Smooth muscle cell (in vitro differentiated cells): Measurements from ENCODE around the gene ATP6V0E1. TPM values are rescaled to one million over a fixed set of nuclear protein-coding genes. Genes with fewer than 3 reads are reported as not detected.

Experiments
- DNase-seq: peaks from one replicate; lab custom pipeline; 2025; ENCODE audit not compliant: unreplicated experiment; lab: John Stamatoyannopoulos, UW
- H2AFZ ChIP-seq: fragments of 200-600 bp; sonication (generic); 2 replicates; pipeline ENCODE4 v1.6.0; 2016; ENCODE audit warnings: antibody characterized with exemption, low read depth, mild to moderate bottlenecking
- H3F3A ChIP-seq: fragments of 200-600 bp; sonication (generic); 2 replicates; pipeline ENCODE4 v1.6.0; 2017; ENCODE audit warnings: antibody characterized with exemption, low read depth
- H3K27ac ChIP-seq: fragments of 200-600 bp; sonication (generic); 2 replicates; pipeline ENCODE4 v1.5.1; 2016; ENCODE audit warnings: low read depth, mild to moderate bottlenecking
- H3K27me3 ChIP-seq: fragments of 200-600 bp; sonication (generic); 2 replicates; pipeline ENCODE4 v1.6.1; 2016; ENCODE audit warnings: low read depth, mild to moderate bottlenecking
- H3K36me3 ChIP-seq: fragments of 200-600 bp; sonication (generic); 2 replicates; pipeline ENCODE4 v1.5.1; 2016; ENCODE audit warnings: low read depth
- H3K4me1 ChIP-seq: fragments of 200-600 bp; sonication (generic); 2 replicates; pipeline ENCODE4 v1.5.1; 2016; ENCODE audit warnings: low read depth
- H3K4me2 ChIP-seq: fragments of 200-600 bp; sonication (generic); 2 replicates; pipeline ENCODE4 v1.6.0; 2016; ENCODE audit warnings: mild to moderate bottlenecking
- H3K4me3 ChIP-seq: fragments of 200-600 bp; sonication (generic); 2 replicates; pipeline ENCODE4 v1.5.1; 2016; ENCODE audit warnings: mild to moderate bottlenecking
- H3K79me2 ChIP-seq: fragments of 200-600 bp; sonication (generic); 2 replicates; pipeline ENCODE4 v1.6.0; 2016; ENCODE audit warnings: low read depth, mild to moderate bottlenecking
- H3K9ac ChIP-seq: fragments of 200-600 bp; sonication (generic); 2 replicates; pipeline ENCODE4 v1.6.0; 2016; ENCODE audit warnings: low read depth
- H3K9me3 ChIP-seq: fragments of 200-600 bp; sonication (generic); replicated peaks from 2 replicates; pipeline ENCODE4 v1.5.1; 2016; ENCODE audit warnings: low read depth
- H4K20me1 ChIP-seq: fragments of 200-600 bp; sonication (generic); 2 replicates; pipeline ENCODE4 v1.6.0; 2016; ENCODE audit warnings: low read depth
- WGBS: methylation state at CpG from one replicate; pipeline ENCODE4 v1.1.7; 2016; ENCODE audit warnings: low lambda C conversion rate; 5-methylcytosine and 5-hydroxymethylcytosine counted together
- polyA plus RNA-seq: library from polyadenylated mRNA; unstranded; fragments of >200 nt; fragmentation: Nextera tagmentation; extraction: Ambion mirVana; gene quantifications from 2 replicates; pipeline ENCODE4 v1.2.1, GENCODE V29; 2016
- total RNA-seq: library from RNA; depleted of rRNA; stranded (reverse); fragments of >200 nt; gene quantifications from 2 replicates; pipeline ENCODE4 v1.2.3, GENCODE V29; 2014
- TF ChIP-seq, protein P1 (sequence below): fragments of 200-600 bp; sonication (generic); IDR thresholded peaks from 2 replicates; pipeline ENCODE4 v1.5.1; 2017; ENCODE audit warnings: borderline replicate concordance, mild to moderate bottlenecking, antibody characterized with exemption; ENCODE audit not compliant: insufficient read depth, poor library complexity, severe bottlenecking

The ATP6V0E1 gene
- total and polyA plus RNA-seq, 2 experiments from 2014 or later = 247 to 431 TPM

DNA sequence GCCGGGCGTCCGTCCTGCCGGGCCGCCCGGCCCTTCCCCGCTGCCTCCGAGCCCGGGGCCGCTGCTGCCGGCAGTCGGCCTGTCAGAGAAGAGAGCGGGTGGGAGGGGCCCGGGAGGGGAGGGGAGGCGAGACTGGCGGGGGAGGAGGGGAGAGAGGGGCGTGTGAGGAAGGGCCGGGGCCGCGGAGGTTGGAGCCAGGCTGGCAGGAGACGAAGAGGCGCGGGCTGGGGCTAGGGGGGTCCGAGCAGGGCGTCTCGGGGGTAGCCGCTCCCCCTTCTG lies 73.2 kb downstream of the ATP6V0E1 start:
- no CpG with 5 or more reads among the region's 27 CpGs for WGBS

DNA sequence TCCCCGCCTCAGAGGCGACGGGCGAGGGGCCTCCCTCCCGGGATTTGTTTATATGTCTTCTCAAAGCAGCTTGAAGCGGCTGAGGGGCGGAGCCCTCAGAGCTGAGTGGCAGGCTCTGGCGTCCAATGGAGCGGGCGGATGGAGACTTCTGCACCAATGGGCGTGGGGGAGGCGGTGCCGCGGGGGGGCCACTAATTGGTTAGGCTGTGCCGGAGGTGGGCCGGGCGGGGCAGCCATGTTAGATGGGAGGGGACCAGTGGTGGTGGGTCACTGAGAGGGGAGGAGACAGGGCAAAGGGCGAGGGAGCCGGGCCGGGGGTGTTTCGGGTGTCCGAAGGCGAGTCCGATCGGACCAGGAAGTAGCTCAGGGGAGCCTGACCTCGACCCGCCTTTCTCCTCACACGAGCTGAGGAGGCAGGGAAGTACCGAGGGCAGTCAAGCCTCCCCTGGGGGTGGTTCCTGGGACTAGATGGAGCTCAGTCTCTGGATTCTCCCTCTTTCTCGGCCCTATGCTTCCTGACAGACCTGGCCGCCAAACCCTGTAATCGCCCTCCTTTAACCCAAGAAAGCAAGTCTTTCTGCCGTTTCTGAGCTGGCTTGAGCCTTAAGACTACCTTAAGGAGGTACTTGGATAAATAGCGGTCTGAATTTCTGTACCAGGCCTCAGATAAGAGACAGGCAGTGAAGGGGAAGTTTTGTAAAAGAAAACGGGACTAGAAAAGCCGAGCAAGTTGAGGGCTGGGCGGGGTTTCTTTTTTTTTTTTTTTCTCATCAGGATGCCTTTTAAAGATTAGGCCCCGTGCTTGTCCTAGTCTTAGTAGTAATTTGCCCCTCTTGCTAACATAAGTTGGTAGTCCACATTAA lies 73.7 kb downstream of the ATP6V0E1 start:
- Histone ChIP-seq H3K36me3 (no peaks in the 10 kb centered on the region), H4K20me1 (peaks cover 10% of the 10 kb centered on the region), H3K4me2 (peak overlapping the region; percentile 89), H3K9me3 (no peaks in the 10 kb centered on the region), H3K4me3 (peak overlapping the region; percentile 99), H3K9ac (peak overlapping the region; percentile 99), H2AFZ (peak overlapping the region; percentile 93), H3K27me3 (no peaks in the 10 kb centered on the region), H3K27ac (peak overlapping the region; percentile 98), H3K79me2 (peaks cover 32% of the 10 kb centered on the region), H3F3A (no peaks in the 10 kb centered on the region), H3K4me1 (peaks cover 6% of the 10 kb centered on the region)
- TF ChIP-seq, protein P1, sequence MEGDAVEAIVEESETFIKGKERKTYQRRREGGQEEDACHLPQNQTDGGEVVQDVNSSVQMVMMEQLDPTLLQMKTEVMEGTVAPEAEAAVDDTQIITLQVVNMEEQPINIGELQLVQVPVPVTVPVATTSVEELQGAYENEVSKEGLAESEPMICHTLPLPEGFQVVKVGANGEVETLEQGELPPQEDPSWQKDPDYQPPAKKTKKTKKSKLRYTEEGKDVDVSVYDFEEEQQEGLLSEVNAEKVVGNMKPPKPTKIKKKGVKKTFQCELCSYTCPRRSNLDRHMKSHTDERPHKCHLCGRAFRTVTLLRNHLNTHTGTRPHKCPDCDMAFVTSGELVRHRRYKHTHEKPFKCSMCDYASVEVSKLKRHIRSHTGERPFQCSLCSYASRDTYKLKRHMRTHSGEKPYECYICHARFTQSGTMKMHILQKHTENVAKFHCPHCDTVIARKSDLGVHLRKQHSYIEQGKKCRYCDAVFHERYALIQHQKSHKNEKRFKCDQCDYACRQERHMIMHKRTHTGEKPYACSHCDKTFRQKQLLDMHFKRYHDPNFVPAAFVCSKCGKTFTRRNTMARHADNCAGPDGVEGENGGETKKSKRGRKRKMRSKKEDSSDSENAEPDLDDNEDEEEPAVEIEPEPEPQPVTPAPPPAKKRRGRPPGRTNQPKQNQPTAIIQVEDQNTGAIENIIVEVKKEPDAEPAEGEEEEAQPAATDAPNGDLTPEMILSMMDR = no peak
- DNase-seq = peak; percentile 97
- 0% methylated on average over 32 of the region's 38 CpGs for WGBS

More for the DNA sequence above, 73.2 kb downstream of the ATP6V0E1 start:
- Histone ChIP-seq H3K36me3 (no peaks in the 10 kb centered on the region), H3K4me2 (peak overlapping the region; percentile 89), H3K27ac (peak overlapping the region; percentile 98), H2AFZ (peak overlapping the region; percentile 83), H3K4me1 (peaks cover 6% of the 10 kb centered on the region), H3K9ac (peak overlapping the region; percentile 99), H3K79me2 (peaks cover 29% of the 10 kb centered on the region), H3K4me3 (peak overlapping the region; percentile 99), H4K20me1 (peaks cover 7% of the 10 kb centered on the region), H3K27me3 (no peaks in the 10 kb centered on the region), H3F3A (no peaks in the 10 kb centered on the region), H3K9me3 (no peaks in the 10 kb centered on the region)
- DNase-seq = no peak
- TF ChIP-seq, protein P1 = no peak

DNA sequence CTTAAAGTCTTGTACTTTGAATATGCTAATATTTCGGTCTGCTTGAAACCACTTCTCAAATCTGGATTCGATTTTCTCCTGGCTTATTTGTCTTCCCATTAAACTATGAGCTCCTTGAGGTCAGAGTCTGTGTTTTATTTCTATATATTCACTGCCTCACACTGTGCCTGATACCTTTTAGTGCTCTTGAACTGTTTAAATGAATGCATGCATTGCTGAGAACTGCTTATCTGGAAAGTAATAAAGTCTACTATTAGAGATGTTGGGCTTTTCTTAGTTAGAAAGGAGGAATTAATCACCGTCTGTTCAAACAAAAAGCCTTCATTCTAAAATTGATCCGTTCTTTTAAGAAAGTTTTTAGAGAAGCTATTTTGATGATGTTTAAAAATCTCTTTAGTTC lies 78.6 kb downstream of the ATP6V0E1 start:
- Histone ChIP-seq H3K9me3 (no peaks in the 10 kb centered on the region), H3K4me2 (no peak overlapping the region), H3K27ac (no peak overlapping the region), H3K4me3 (no peak overlapping the region), H3K36me3 (no peaks in the 10 kb centered on the region), H3K9ac (no peak overlapping the region), H3K4me1 (peaks cover 6% of the 10 kb centered on the region), H3K79me2 (peaks cover 34% of the 10 kb centered on the region), H2AFZ (no peak overlapping the region), H3K27me3 (no peaks in the 10 kb centered on the region), H3F3A (no peaks in the 10 kb centered on the region), H4K20me1 (peaks cover 37% of the 10 kb centered on the region)
- DNase-seq = no peak
- TF ChIP-seq, protein P1 = no peak
- WGBS = 94% methylated on average over 4 of the region's 4 CpGs

- no peak overlapping the region for H3K4me3 ChIP-seq
- peaks cover 24% of the 10 kb centered on the region for H3K79me2 ChIP-seq
- no peak overlapping the region for H3K27ac ChIP-seq
- no peak for DNase-seq
- no peak overlapping the region for H2AFZ ChIP-seq
- H4K20me1 ChIP-seq = peaks cover 61% of the 10 kb centered on the region
- H3K36me3 ChIP-seq = no peaks in the 10 kb centered on the region
- TF ChIP-seq, protein P1 = no peak
- no peaks in the 10 kb centered on the region for H3K27me3 ChIP-seq
- H3K4me1 ChIP-seq = no peaks in the 10 kb centered on the region
- no peak overlapping the region for H3K4me2 ChIP-seq
- no peaks in the 10 kb centered on the region for H3K9me3 ChIP-seq
- no peaks in the 10 kb centered on the region for H3F3A ChIP-seq
- H3K9ac ChIP-seq = no peak overlapping the region
Observed at GRCh38 chr5:173065155-173065554, 81.6 kb downstream of the ATP6V0E1 start.
